SK-N-SH treated with all-trans-retinoic acid at 6 μM for 48 hours (cell line): Measurements from ENCODE around the gene PRKD3.
A peak's percentile ranks its signal among the peaks of the same experiment; 100 is the strongest.

Experiments used
- ATAC-seq: fragments of 200-7000 bp; cut with Tn5 transposase; 3 replicates; pipeline ENCODE4 v1.9.1; 2020; ENCODE audit warnings: mild to moderate bottlenecking, moderate library complexity
- ARNTL ChIP-seq: fragments of 450-650 bp; formaldehyde crosslinking; IDR thresholded peaks from 2 replicates; pipeline ENCODE4 v1.5.0; 2020; ENCODE audit warnings: low read depth, mild to moderate bottlenecking, moderate library complexity, borderline replicate concordance
- BACH2 ChIP-seq: fragments of 250-450 bp; sonication (Bioruptor Pico); IDR thresholded peaks from 2 replicates; pipeline ENCODE4 v1.9.0; 2021; ENCODE audit warnings: mild to moderate bottlenecking, borderline replicate concordance
- CSDC2 ChIP-seq: fragments of 250-450 bp; sonication (Bioruptor Pico); IDR thresholded peaks from 2 replicates; pipeline ENCODE4 v1.5.0; 2020; ENCODE audit warnings: mild to moderate bottlenecking, moderate library complexity
- GLIS3 ChIP-seq: fragments of 250-450 bp; sonication (Bioruptor Pico); IDR thresholded peaks from 2 replicates; pipeline ENCODE4 v1.5.0; 2020; ENCODE audit warnings: mild to moderate bottlenecking, moderate library complexity
- ISL1 ChIP-seq: fragments of 250-450 bp; sonication (Bioruptor Pico); IDR thresholded peaks from 2 replicates; pipeline ENCODE4 v2.1.2; 2022; ENCODE audit warnings: mild to moderate bottlenecking, moderate library complexity
- PPARA ChIP-seq: fragments of 250-450 bp; sonication (Bioruptor Pico); IDR thresholded peaks from 2 replicates; pipeline ENCODE4 v1.5.0; 2020; ENCODE audit warnings: mild to moderate bottlenecking, borderline replicate concordance
- RARB ChIP-seq: fragments of 250-450 bp; sonication (Bioruptor Pico); IDR thresholded peaks from 2 replicates; pipeline ENCODE4 v1.8.0; 2021; ENCODE audit warnings: mild to moderate bottlenecking, moderate library complexity
- SNAI2 ChIP-seq: fragments of 250-450 bp; sonication (Bioruptor Pico); IDR thresholded peaks from 2 replicates; pipeline ENCODE4 v1.5.0; 2020; ENCODE audit warnings: mild to moderate bottlenecking, moderate library complexity
- TCF4 ChIP-seq: fragments of 250-450 bp; sonication (Bioruptor Pico); IDR thresholded peaks from 2 replicates; pipeline ENCODE4 v1.8.0; 2021; ENCODE audit warnings: mild to moderate bottlenecking, moderate library complexity, borderline replicate concordance
- TOX ChIP-seq: fragments of 250-450 bp; sonication (Bioruptor Pico); IDR thresholded peaks from 2 replicates; pipeline ENCODE4 v1.8.0; 2021; ENCODE audit warnings: mild to moderate bottlenecking, moderate library complexity, borderline replicate concordance
- ZC3H10 ChIP-seq: fragments of 250-450 bp; sonication (Bioruptor Pico); IDR thresholded peaks from 2 replicates; pipeline ENCODE4 v1.5.1; 2021; ENCODE audit warnings: mild to moderate bottlenecking, moderate library complexity
- ZFP3 ChIP-seq: fragments of 250-450 bp; sonication (Bioruptor Pico); IDR thresholded peaks from 2 replicates; pipeline ENCODE4 v1.5.0; 2020; ENCODE audit warnings: mild to moderate bottlenecking, moderate library complexity
- ZNF565 ChIP-seq: fragments of 450-650 bp; formaldehyde crosslinking; conservative IDR thresholded peaks from 2 replicates; pipeline ENCODE4 v1.5.0; 2020; ENCODE audit warnings: low read depth, mild to moderate bottlenecking, moderate library complexity
- ZNF8 ChIP-seq: fragments of 450-650 bp; formaldehyde crosslinking; IDR thresholded peaks from 2 replicates; pipeline ENCODE4 v1.5.0; 2020; ENCODE audit warnings: mild to moderate bottlenecking, moderate library complexity
- TF ChIP-seq, protein P1 (sequence below): fragments of 250-450 bp; sonication (Bioruptor Pico); IDR thresholded peaks from 2 replicates; pipeline ENCODE4 v1.5.1; 2020; ENCODE audit warnings: low read depth, mild to moderate bottlenecking, moderate library complexity
- TF ChIP-seq, protein P2 (sequence below): fragments of 250-450 bp; sonication (Bioruptor Pico); IDR thresholded peaks from 2 replicates; pipeline ENCODE4 v1.8.0; 2021; ENCODE audit warnings: low read depth, mild to moderate bottlenecking, moderate library complexity, borderline replicate concordance
- TF ChIP-seq, protein P3 (sequence below): fragments of 250-450 bp; sonication (Bioruptor Pico); IDR thresholded peaks from 2 replicates; pipeline ENCODE4 v1.5.0; 2020; ENCODE audit warnings: mild to moderate bottlenecking, moderate library complexity
- TF ChIP-seq, protein P4 (sequence below): fragments of 250-450 bp; sonication (Bioruptor Pico); IDR thresholded peaks from 2 replicates; pipeline ENCODE4 v1.5.1; 2021; ENCODE audit warnings: mild to moderate bottlenecking, moderate library complexity
- TF ChIP-seq, protein P5 (sequence below): fragments of 250-450 bp; sonication (Bioruptor Pico); IDR thresholded peaks from 2 replicates; pipeline ENCODE4 v1.8.0; 2020; ENCODE audit warnings: mild to moderate bottlenecking, moderate library complexity, borderline replicate concordance

PRKD3 gene

DNA sequence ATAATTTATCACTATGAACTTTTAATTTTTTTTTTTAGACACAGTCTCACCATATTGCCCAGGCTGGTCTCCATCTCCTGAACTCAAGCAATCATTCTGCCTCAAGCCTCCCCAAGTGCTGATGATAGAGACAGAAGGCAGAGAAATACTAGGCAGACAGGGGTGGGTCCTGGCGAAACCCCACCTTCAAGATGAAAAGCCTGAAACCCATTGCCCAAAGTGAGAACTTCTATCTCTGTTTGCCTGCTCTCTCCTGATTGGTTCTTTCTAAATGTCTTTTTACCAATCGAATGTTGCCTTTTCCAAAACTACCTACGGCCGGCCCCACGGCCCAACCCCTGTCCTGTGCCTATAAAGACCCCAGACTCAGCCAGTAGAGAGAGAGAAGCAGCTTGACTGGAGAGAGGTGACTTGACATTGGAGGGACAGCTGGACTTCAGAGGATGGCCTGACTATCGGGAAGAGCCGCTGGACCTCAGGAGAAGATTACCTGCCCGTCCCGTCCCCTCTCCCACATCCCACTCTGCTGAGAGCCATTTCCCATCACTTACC lies 21.9 kb downstream of the PRKD3 start:
- ATAC-seq: no peak

DNA sequence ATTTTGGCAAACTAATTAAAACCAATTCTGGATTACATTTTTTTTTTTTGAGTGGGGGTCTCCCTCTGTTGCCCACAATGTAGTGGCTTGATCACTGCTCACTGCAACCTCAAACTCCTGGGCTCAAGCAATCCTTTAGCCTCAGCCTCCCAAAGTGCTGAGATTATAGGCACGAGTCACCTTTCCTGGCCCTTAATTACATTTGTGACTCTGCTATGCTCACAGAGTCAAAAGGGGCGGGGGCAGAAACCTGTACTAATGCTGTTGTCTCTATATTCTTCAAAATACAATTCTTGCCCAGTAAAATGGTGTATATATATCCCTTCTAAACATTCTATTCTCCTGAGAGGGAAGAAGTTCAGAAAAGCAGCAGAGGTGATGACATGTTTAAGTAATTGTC lies 23.2 kb downstream of the PRKD3 start:
- no peak; the same call in 2 of the 3 replicates for ATAC-seq
- no peak for TF ChIP-seq ZC3H10 (CRISPR knock-in tag)
- peak; percentile 6; the same call in 1 of the 2 replicates for TF ChIP-seq ISL1 (CRISPR knock-in tag)

More for the DNA sequence above, 21.9 kb downstream of the PRKD3 start:
- TF ChIP-seq ISL1 (CRISPR knock-in tag) (no peak), ZNF8 (CRISPR knock-in tag) (no peak), BACH2 (CRISPR knock-in tag) (no peak), TCF4 (CRISPR knock-in tag) (no peak), RARB (CRISPR knock-in tag) (no peak), ZFP3 (CRISPR knock-in tag) (no peak), ZNF565 (CRISPR knock-in tag) (no peak)
- TF ChIP-seq, protein P1, sequence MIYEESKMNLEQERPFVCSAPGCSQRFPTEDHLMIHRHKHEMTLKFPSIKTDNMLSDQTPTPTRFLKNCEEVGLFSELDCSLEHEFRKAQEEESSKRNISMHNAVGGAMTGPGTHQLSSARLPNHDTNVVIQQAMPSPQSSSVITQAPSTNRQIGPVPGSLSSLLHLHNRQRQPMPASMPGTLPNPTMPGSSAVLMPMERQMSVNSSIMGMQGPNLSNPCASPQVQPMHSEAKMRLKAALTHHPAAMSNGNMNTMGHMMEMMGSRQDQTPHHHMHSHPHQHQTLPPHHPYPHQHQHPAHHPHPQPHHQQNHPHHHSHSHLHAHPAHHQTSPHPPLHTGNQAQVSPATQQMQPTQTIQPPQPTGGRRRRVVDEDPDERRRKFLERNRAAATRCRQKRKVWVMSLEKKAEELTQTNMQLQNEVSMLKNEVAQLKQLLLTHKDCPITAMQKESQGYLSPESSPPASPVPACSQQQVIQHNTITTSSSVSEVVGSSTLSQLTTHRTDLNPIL: no peak
- TF ChIP-seq, all 23 proteins: peak for 0

DNA sequence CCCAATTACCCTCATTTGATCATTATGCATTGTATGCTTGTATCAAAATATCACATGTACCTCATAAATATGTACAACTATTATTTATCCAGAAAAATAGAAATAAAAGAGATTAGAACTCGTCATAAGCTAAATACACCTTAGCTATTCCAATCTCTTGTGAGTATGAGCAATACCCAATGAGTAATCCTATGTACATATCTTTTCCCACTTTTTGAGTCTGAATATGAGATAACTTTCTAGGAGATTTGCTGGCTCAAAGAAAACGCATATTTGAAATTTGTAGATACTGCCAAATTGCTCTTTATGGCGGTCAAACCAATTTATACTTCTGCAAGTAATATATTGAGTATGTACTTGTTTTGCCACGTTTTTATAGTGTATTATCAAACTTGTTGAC lies 24.1 kb downstream of the PRKD3 start:
- no peak for TF ChIP-seq ZNF565 (CRISPR knock-in tag)
- TF ChIP-seq ISL1 (CRISPR knock-in tag): no peak
- TF ChIP-seq SNAI2: no peak
- no peak for TF ChIP-seq ZC3H10 (CRISPR knock-in tag)
- TF ChIP-seq ZFP3 (CRISPR knock-in tag): no peak
- TF ChIP-seq, protein P2, sequence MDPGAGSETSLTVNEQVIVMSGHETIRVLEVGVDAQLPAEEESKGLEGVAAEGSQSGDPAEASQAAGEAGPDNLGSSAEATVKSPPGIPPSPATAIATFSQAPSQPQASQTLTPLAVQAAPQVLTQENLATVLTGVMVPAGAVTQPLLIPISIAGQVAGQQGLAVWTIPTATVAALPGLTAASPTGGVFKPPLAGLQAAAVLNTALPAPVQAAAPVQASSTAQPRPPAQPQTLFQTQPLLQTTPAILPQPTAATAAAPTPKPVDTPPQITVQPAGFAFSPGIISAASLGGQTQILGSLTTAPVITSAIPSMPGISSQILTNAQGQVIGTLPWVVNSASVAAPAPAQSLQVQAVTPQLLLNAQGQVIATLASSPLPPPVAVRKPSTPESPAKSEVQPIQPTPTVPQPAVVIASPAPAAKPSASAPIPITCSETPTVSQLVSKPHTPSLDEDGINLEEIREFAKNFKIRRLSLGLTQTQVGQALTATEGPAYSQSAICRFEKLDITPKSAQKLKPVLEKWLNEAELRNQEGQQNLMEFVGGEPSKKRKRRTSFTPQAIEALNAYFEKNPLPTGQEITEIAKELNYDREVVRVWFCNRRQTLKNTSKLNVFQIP (CRISPR knock-in tag): no peak
- TF ChIP-seq, protein P3, sequence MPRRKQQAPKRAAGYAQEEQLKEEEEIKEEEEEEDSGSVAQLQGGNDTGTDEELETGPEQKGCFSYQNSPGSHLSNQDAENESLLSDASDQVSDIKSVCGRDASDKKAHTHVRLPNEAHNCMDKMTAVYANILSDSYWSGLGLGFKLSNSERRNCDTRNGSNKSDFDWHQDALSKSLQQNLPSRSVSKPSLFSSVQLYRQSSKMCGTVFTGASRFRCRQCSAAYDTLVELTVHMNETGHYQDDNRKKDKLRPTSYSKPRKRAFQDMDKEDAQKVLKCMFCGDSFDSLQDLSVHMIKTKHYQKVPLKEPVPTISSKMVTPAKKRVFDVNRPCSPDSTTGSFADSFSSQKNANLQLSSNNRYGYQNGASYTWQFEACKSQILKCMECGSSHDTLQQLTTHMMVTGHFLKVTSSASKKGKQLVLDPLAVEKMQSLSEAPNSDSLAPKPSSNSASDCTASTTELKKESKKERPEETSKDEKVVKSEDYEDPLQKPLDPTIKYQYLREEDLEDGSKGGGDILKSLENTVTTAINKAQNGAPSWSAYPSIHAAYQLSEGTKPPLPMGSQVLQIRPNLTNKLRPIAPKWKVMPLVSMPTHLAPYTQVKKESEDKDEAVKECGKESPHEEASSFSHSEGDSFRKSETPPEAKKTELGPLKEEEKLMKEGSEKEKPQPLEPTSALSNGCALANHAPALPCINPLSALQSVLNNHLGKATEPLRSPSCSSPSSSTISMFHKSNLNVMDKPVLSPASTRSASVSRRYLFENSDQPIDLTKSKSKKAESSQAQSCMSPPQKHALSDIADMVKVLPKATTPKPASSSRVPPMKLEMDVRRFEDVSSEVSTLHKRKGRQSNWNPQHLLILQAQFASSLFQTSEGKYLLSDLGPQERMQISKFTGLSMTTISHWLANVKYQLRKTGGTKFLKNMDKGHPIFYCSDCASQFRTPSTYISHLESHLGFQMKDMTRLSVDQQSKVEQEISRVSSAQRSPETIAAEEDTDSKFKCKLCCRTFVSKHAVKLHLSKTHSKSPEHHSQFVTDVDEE (CRISPR knock-in tag): no peak
- TF ChIP-seq GLIS3 (CRISPR knock-in tag): no peak
- no peak for TF ChIP-seq PPARA (CRISPR knock-in tag)
- TF ChIP-seq TCF4 (CRISPR knock-in tag): no peak
- TF ChIP-seq TOX (CRISPR knock-in tag): no peak
- TF ChIP-seq, protein P1: no peak
- no peak for TF ChIP-seq ARNTL (CRISPR knock-in tag)
- TF ChIP-seq RARB (CRISPR knock-in tag): no peak
- TF ChIP-seq, protein P4, sequence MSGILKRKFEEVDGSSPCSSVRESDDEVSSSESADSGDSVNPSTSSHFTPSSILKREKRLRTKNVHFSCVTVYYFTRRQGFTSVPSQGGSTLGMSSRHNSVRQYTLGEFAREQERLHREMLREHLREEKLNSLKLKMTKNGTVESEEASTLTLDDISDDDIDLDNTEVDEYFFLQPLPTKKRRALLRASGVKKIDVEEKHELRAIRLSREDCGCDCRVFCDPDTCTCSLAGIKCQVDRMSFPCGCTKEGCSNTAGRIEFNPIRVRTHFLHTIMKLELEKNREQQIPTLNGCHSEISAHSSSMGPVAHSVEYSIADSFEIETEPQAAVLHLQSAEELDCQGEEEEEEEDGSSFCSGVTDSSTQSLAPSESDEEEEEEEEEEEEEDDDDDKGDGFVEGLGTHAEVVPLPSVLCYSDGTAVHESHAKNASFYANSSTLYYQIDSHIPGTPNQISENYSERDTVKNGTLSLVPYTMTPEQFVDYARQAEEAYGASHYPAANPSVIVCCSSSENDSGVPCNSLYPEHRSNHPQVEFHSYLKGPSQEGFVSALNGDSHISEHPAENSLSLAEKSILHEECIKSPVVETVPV: no peak
- TF ChIP-seq, protein P5, sequence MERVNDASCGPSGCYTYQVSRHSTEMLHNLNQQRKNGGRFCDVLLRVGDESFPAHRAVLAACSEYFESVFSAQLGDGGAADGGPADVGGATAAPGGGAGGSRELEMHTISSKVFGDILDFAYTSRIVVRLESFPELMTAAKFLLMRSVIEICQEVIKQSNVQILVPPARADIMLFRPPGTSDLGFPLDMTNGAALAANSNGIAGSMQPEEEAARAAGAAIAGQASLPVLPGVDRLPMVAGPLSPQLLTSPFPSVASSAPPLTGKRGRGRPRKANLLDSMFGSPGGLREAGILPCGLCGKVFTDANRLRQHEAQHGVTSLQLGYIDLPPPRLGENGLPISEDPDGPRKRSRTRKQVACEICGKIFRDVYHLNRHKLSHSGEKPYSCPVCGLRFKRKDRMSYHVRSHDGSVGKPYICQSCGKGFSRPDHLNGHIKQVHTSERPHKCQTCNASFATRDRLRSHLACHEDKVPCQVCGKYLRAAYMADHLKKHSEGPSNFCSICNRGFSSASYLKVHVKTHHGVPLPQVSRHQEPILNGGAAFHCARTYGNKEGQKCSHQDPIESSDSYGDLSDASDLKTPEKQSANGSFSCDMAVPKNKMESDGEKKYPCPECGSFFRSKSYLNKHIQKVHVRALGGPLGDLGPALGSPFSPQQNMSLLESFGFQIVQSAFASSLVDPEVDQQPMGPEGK: no peak
- TF ChIP-seq CSDC2 (CRISPR knock-in tag): no peak
- TF ChIP-seq, all 23 proteins: peak for 0
- ATAC-seq: no peak
